GM18526 (cell line): Measurements from ENCODE around the gene PARD3B.

Experiments
- POLR2A ChIP-seq: IDR thresholded peaks from 3 replicates; pipeline ENCODE4 v1.6.1; 2011; ENCODE audit not compliant: insufficient read length; ENCODE audit errors: extremely low read depth

Gene PARD3B

GRCh38 chr2:205276116-205276777 is 731.0 kb downstream of the PARD3B start:
- no peak for TF ChIP-seq POLR2A

- no peak for TF ChIP-seq POLR2A
Measured at GRCh38 chr2:205280596-205281236, 735.4 kb downstream of the PARD3B start.

- TF ChIP-seq POLR2A = no peak
Measured at GRCh38 chr2:205283736-205284270, 738.5 kb downstream of the PARD3B start.

- no peak for TF ChIP-seq POLR2A
Measured at GRCh38 chr2:205284334-205284733, 739.1 kb downstream of the PARD3B start.

- TF ChIP-seq POLR2A = no peak
Measured at GRCh38 chr2:205287316-205287715, 742.0 kb downstream of the PARD3B start.

- TF ChIP-seq POLR2A = no peak
Measured at GRCh38 chr2:205288686-205289085, 743.4 kb downstream of the PARD3B start.

GRCh38 chr2:205290299-205290698 is 745.0 kb downstream of the PARD3B start:
- no peak for TF ChIP-seq POLR2A

- TF ChIP-seq POLR2A = no peak
Measured at GRCh38 chr2:205292665-205293295, 747.5 kb downstream of the PARD3B start.

- TF ChIP-seq POLR2A = no peak
Measured at GRCh38 chr2:205293559-205293958, 748.3 kb downstream of the PARD3B start.

GRCh38 chr2:205296959-205297358 is 751.7 kb downstream of the PARD3B start:
- TF ChIP-seq POLR2A = no peak

- TF ChIP-seq POLR2A = no peak
Measured at GRCh38 chr2:205297368-205297767, 752.1 kb downstream of the PARD3B start.

GRCh38 chr2:205297846-205298245 is 752.6 kb downstream of the PARD3B start:
- no peak for TF ChIP-seq POLR2A

GRCh38 chr2:205311201-205311600 is 765.9 kb downstream of the PARD3B start:
- no peak for TF ChIP-seq POLR2A

- no peak for TF ChIP-seq POLR2A
Measured at GRCh38 chr2:205321231-205321630, 776.0 kb downstream of the PARD3B start.

- TF ChIP-seq POLR2A = no peak
Measured at GRCh38 chr2:205323929-205324328, 778.7 kb downstream of the PARD3B start.

GRCh38 chr2:205324355-205324754 is 779.1 kb downstream of the PARD3B start:
- TF ChIP-seq POLR2A = no peak
